Mesendoderm (in vitro differentiated cells): ENCODE measurements around the gene LRRC74B.

ENCODE experiments used
- DNase-seq: peaks from one replicate; pipeline ENCODE4 v3.0.0; 2013
- H2AK5ac ChIP-seq: 2 replicates; pipeline ENCODE4 v1.6.1; 2013; ENCODE audit warnings: low read length, inconsistent platforms
- H2BK120ac ChIP-seq: 2 replicates; pipeline ENCODE4 v1.6.1; 2013; ENCODE audit warnings: low read depth, mild to moderate bottlenecking, low read length, moderate library complexity, mixed read lengths
- H2BK15ac ChIP-seq: replicated peaks from 2 replicates; pipeline ENCODE4 v1.6.1; 2013; ENCODE audit warnings: low read depth, mild to moderate bottlenecking, moderate library complexity
- H2BK5ac ChIP-seq: 2 replicates; pipeline ENCODE4 v1.6.1; 2013; ENCODE audit warnings: low read length, inconsistent platforms
- H3K18ac ChIP-seq: 2 replicates; pipeline ENCODE4 v1.6.1; 2013; ENCODE audit warnings: mild to moderate bottlenecking, low read length, mixed read lengths
- H3K23ac ChIP-seq: one replicate; pipeline ENCODE4 v1.6.1; 2013; ENCODE audit warnings: low read length
- H3K27ac ChIP-seq: 2 replicates; pipeline ENCODE4 v1.5.1; 2013; ENCODE audit warnings: low read depth, mild to moderate bottlenecking, inconsistent platforms, low read length, moderate library complexity
- H3K27me3 ChIP-seq: 2 replicates; pipeline ENCODE4 v1.6.1; 2013; ENCODE audit warnings: low read length, control low read depth, mild to moderate bottlenecking, inconsistent platforms; ENCODE audit not compliant: insufficient read depth, poor library complexity
- H3K36me3 ChIP-seq: 2 replicates; pipeline ENCODE4 v1.6.1; 2013; ENCODE audit warnings: low read length, inconsistent platforms; ENCODE audit not compliant: control insufficient read depth, insufficient read depth
- H3K4ac ChIP-seq: one replicate; pipeline ENCODE4 v1.6.1; 2013; ENCODE audit warnings: low read depth, mild to moderate bottlenecking, low read length, moderate library complexity
- H3K4me1 ChIP-seq: 2 replicates; pipeline ENCODE4 v1.6.1; 2013; ENCODE audit warnings: low read depth, low read length, inconsistent platforms; ENCODE audit not compliant: control insufficient read depth
- H3K4me2 ChIP-seq: 2 replicates; pipeline ENCODE4 v1.6.1; 2013; ENCODE audit warnings: low read length
- H3K4me3 ChIP-seq: 2 replicates; pipeline ENCODE4 v1.5.1; 2013; ENCODE audit warnings: mild to moderate bottlenecking, low read length
- H3K56ac ChIP-seq: one replicate; pipeline ENCODE4 v1.6.1; 2013; ENCODE audit warnings: low read length
- H3K79me1 ChIP-seq: 2 replicates; pipeline ENCODE4 v1.6.1; 2013; ENCODE audit warnings: low read length, inconsistent platforms
- H3K79me2 ChIP-seq: 2 replicates; pipeline ENCODE4 v1.6.1; 2013; ENCODE audit warnings: mild to moderate bottlenecking, low read length; ENCODE audit not compliant: control insufficient read depth, insufficient read depth
- H3K9ac ChIP-seq: 2 replicates; pipeline ENCODE4 v1.6.1; 2013; ENCODE audit warnings: low read length, inconsistent platforms
- H4K5ac ChIP-seq: one replicate; pipeline ENCODE4 v1.6.1; 2013; ENCODE audit warnings: low read length
- H4K8ac ChIP-seq: one replicate; pipeline ENCODE4 v1.6.1; 2013; ENCODE audit warnings: low read depth, mild to moderate bottlenecking, control low read depth, low read length, moderate library complexity
- whole genome bisulfite sequencing: extraction: QIAGEN DNeasy Blood & Tissue Kit; methylation state at CpG from one replicate; pipeline ENCODE4 v1.1.7; 2013; ENCODE audit warnings: low lambda C conversion rate, missing lambda C conversion rate; ENCODE audit not compliant: insufficient coverage; ENCODE audit errors: extremely low coverage; 5-methylcytosine and 5-hydroxymethylcytosine counted together

The LRRC74B gene

GRCh38 chr22:21014202-21014725 lies 31.5 kb upstream of the LRRC74B start:
- no CpG with 5 or more reads among the region's 40 CpGs for WGBS
- Histone ChIP-seq H3K56ac (peak overlapping the region; percentile 91), H3K79me1 (peaks cover 2% of the 10 kb centered on the region), H3K27me3 (no peaks in the 10 kb centered on the region), H2BK15ac (no peak overlapping the region), H2AK5ac (no peak overlapping the region), H3K4me3 (no peak overlapping the region), H3K4me2 (peak overlapping the region; percentile 77), H3K79me2 (no peaks in the 10 kb centered on the region), H4K8ac (no peak overlapping the region), H3K36me3 (no peaks in the 10 kb centered on the region), H3K9ac (peak overlapping the region; percentile 77), H2BK120ac (no peak overlapping the region), H2BK5ac (no peak overlapping the region), H3K27ac (peak overlapping the region; percentile 3), H4K5ac (no peak overlapping the region), H3K4ac (no peak overlapping the region), H3K4me1 (peaks cover 5% of the 10 kb centered on the region), H3K18ac (no peak overlapping the region), H3K23ac (no peak overlapping the region)
- peak; percentile 98 for DNase-seq

DNA sequence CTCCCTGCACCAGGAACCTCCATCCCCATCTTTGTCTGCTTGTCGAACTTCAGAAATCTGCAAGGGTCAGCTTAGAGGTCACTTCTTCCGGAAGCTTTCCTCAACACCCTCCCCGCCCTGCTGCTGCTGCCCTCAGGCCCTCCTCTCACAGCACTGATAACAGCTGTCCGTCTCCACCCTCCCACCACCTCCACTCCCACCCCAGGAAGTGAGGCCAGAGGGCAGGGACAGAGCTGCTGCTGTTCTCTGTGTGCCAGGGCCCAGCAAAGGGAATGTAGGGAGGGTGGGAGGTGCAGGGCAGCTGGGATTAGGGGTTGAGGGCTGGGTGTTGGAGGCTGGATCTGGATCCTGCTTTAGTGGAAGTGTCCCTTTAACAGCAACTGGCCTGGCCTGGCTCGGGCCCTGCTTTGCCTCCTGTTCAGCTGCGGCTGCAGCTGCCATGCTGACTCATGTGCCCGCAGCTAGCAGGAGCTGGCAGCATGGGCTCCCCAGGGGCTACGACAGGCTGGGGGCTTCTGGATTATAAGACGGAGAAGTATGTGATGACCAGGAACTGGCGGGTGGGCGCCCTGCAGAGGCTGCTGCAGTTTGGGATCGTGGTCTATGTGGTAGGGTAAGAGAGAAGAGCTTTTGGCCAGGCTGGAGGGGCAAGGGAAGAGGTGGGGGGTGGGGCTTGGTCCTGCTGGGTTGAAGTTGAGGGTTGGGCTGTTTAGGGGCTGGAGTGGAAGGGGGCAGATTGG lies 30.9 kb upstream of the LRRC74B start, which contains the start of gene P2RX6:
Gene P2RX6 (plus strand): TSS at position 440 of the 740 bp plus-strand sequence. CDS start 10 bp downstream, at position 450.
- no peaks in the 10 kb centered on the region for H3K79me2 ChIP-seq
- H3K4me3 ChIP-seq: no peak within 1 kb of the TSS
- H2BK120ac ChIP-seq: no peak within 1 kb of the TSS
- no peak within 1 kb of the TSS for H3K23ac ChIP-seq
- H3K36me3 ChIP-seq: no peaks in the 10 kb centered on the region
- no peak within 1 kb of the TSS for H2AK5ac ChIP-seq
- no peak within 1 kb of the TSS for H4K8ac ChIP-seq
- WGBS: no CpG with 5 or more reads among the region's 12 CpGs
- H4K5ac ChIP-seq: no peak within 1 kb of the TSS
- H3K27me3 ChIP-seq: no peaks in the 10 kb centered on the region
- H3K56ac ChIP-seq: peak within 1 kb of the TSS; percentile 91
- H3K27ac ChIP-seq: peak within 1 kb of the TSS; percentile 68
- H3K4me2 ChIP-seq: peak within 1 kb of the TSS; percentile 77
- H3K9ac ChIP-seq: peak within 1 kb of the TSS; percentile 77
- H3K4me1 ChIP-seq: peaks cover 5% of the 10 kb centered on the region
- peak within 1 kb of the TSS; percentile 81 for H2BK5ac ChIP-seq
- H2BK15ac ChIP-seq: no peak within 1 kb of the TSS
- peak; percentile 90 for DNase-seq
- peaks cover 2% of the 10 kb centered on the region for H3K79me1 ChIP-seq
- H3K4ac ChIP-seq: no peak within 1 kb of the TSS
- peak within 1 kb of the TSS; percentile 62 for H3K18ac ChIP-seq

GRCh38 chr22:21015466-21016006 lies 30.2 kb upstream of the LRRC74B start:
- H3K4ac ChIP-seq: no peak overlapping the region
- no peak overlapping the region for H3K27ac ChIP-seq
- H3K9ac ChIP-seq: no peak overlapping the region
- H4K8ac ChIP-seq: no peak overlapping the region
- H2BK15ac ChIP-seq: no peak overlapping the region
- peaks cover 2% of the 10 kb centered on the region for H3K79me1 ChIP-seq
- H3K79me2 ChIP-seq: no peaks in the 10 kb centered on the region
- H3K4me1 ChIP-seq: peaks cover 5% of the 10 kb centered on the region
- H3K56ac ChIP-seq: peak overlapping the region; percentile 65
- no peak overlapping the region for H3K18ac ChIP-seq
- WGBS: no CpG with 5 or more reads among the region's 10 CpGs
- DNase-seq: no peak
- no peaks in the 10 kb centered on the region for H3K36me3 ChIP-seq
- no peak overlapping the region for H3K23ac ChIP-seq
- no peak overlapping the region for H2AK5ac ChIP-seq
- H4K5ac ChIP-seq: no peak overlapping the region
- no peak overlapping the region for H3K4me2 ChIP-seq
- no peak overlapping the region for H2BK5ac ChIP-seq
- H3K4me3 ChIP-seq: no peak overlapping the region
- H2BK120ac ChIP-seq: no peak overlapping the region
- no peaks in the 10 kb centered on the region for H3K27me3 ChIP-seq

- Histone ChIP-seq H3K4me2 (no peak overlapping the region), H3K79me2 (no peaks in the 10 kb centered on the region), H3K36me3 (no peaks in the 10 kb centered on the region), H3K18ac (no peak overlapping the region), H2AK5ac (no peak overlapping the region), H3K23ac (no peak overlapping the region), H3K79me1 (peaks cover 2% of the 10 kb centered on the region), H3K4ac (no peak overlapping the region), H3K4me3 (no peak overlapping the region), H3K27ac (no peak overlapping the region), H3K27me3 (no peaks in the 10 kb centered on the region), H4K8ac (no peak overlapping the region), H3K56ac (peak overlapping the region; percentile 5), H3K9ac (no peak overlapping the region), H4K5ac (no peak overlapping the region), H2BK120ac (no peak overlapping the region), H2BK15ac (no peak overlapping the region), H2BK5ac (no peak overlapping the region), H3K4me1 (peaks cover 5% of the 10 kb centered on the region)
- DNase-seq: no peak
- no CpG with 5 or more reads among the region's 13 CpGs for WGBS
Measured at GRCh38 chr22:21016644-21017420, 28.9 kb upstream of the LRRC74B start.

GRCh38 chr22:21018314-21018713 lies 27.4 kb upstream of the LRRC74B start:
- Histone ChIP-seq H4K8ac (no peak overlapping the region), H3K27ac (no peak overlapping the region), H3K4ac (no peak overlapping the region), H3K4me2 (no peak overlapping the region), H2BK5ac (no peak overlapping the region), H3K23ac (no peak overlapping the region), H4K5ac (no peak overlapping the region), H2AK5ac (no peak overlapping the region), H3K56ac (no peak overlapping the region), H3K4me1 (peaks cover 5% of the 10 kb centered on the region), H3K4me3 (no peak overlapping the region), H2BK120ac (no peak overlapping the region), H3K18ac (no peak overlapping the region), H3K27me3 (no peaks in the 10 kb centered on the region), H3K36me3 (no peaks in the 10 kb centered on the region), H2BK15ac (no peak overlapping the region), H3K79me2 (no peaks in the 10 kb centered on the region), H3K79me1 (no peaks in the 10 kb centered on the region), H3K9ac (no peak overlapping the region)
- no CpG with 5 or more reads among the region's 4 CpGs for WGBS
- no peak for DNase-seq
